Measurements from ENCODE around the gene CD81. TPM values are rescaled to one million over a fixed set of nuclear protein-coding genes. Genes with fewer than 3 reads are reported as not detected.

Gene CD81
- total RNA-seq, 4 donors from 2014 or later: 110 to 265 (median 125) TPM

GRCh38 chr11:2375341-2375853 lies 1.7 kb upstream of the CD81 start:
- intact Hi-C loops (cut with DNase I): no loop called here
- H3K9me3 ChIP-seq: no peaks in the 10 kb centered on the region
- TF ChIP-seq CTCF (IDR thresholded peaks at IDR 0.05) (no peak), POLR2A (IDR thresholded peaks at IDR 0.05) (no peak)
- no peaks in the 10 kb centered on the region for H3K36me3 ChIP-seq
- no peak overlapping the region for H3K27ac ChIP-seq
- DNase-seq: no peak
- H3K4me1 ChIP-seq: peaks cover 19 to 41% (median 22%) of the 10 kb centered on the region in 3 donors
- no peaks in the 10 kb centered on the region for H3K27me3 ChIP-seq
- WGBS, 2 donors: 75 to 85% methylated on average over 6 of the region's 6 CpGs
- no peak overlapping the region for H3K4me3 ChIP-seq

GRCh38 chr11:2375964-2376551 lies 1.1 kb upstream of the CD81 start:
- intact Hi-C loops (cut with DNase I): no loop called here
- TF ChIP-seq POLR2A (IDR thresholded peaks at IDR 0.05): no peak
- Histone ChIP-seq H3K27ac (no peak overlapping the region), H3K36me3 (no peaks in the 10 kb centered on the region), H3K27me3 (no peaks in the 10 kb centered on the region), H3K9me3 (no peaks in the 10 kb centered on the region), H3K4me3 (no peak overlapping the region), H3K4me1 (peaks cover 26 to 48% (median 28%) of the 10 kb centered on the region in 3 donors)
- no peak for DNase-seq
- 80 to 84% methylated on average over 6 to 9 of the region's 16 CpGs for WGBS, 2 donors

- H3K27ac ChIP-seq: peak overlapping the region; percentile 96 to 99 (median 98)
- no peaks in the 10 kb centered on the region for H3K36me3 ChIP-seq
- H3K4me1 ChIP-seq: peaks cover 43 to 65% (median 44%) of the 10 kb centered on the region in 3 donors
- intact Hi-C loops (cut with DNase I): no loop called here
- no peaks in the 10 kb centered on the region for H3K27me3 ChIP-seq
- WGBS, 2 donors: 0% methylated on average over 4 to 11 of the region's 88 CpGs
- peak overlapping the region; percentile 78 to 97 (median 92) for H3K4me3 ChIP-seq
- H3K9me3 ChIP-seq: no peaks in the 10 kb centered on the region
- no peak for DNase-seq
- TF ChIP-seq POLR2A (IDR thresholded peaks at IDR 0.05): no peak
- TF ChIP-seq CTCF (IDR thresholded peaks at IDR 0.05): no peak
Measured at GRCh38 chr11:2377511-2378443, 667 bp downstream of the CD81 start.

- intact Hi-C loops (cut with DNase I): no loop called here
- Histone ChIP-seq H3K4me1 (peaks cover 52 to 74% (median 53%) of the 10 kb centered on the region in 3 donors), H3K9me3 (no peaks in the 10 kb centered on the region), H3K36me3 (no peaks in the 10 kb centered on the region), H3K4me3 (peak overlapping the region; percentile 78 to 97 (median 92)), H3K27me3 (no peaks in the 10 kb centered on the region), H3K27ac (peak overlapping the region; percentile 96 to 99 (median 98))
- TF ChIP-seq POLR2A (IDR thresholded peaks at IDR 0.05) (no peak), CTCF (IDR thresholded peaks at IDR 0.05) (no peak)
- no peak for DNase-seq
- WGBS, 2 donors: 0% methylated on average over 3 to 4 of the region's 23 CpGs
Measured at GRCh38 chr11:2378527-2379210, 1.6 kb downstream of the CD81 start.

DNA sequence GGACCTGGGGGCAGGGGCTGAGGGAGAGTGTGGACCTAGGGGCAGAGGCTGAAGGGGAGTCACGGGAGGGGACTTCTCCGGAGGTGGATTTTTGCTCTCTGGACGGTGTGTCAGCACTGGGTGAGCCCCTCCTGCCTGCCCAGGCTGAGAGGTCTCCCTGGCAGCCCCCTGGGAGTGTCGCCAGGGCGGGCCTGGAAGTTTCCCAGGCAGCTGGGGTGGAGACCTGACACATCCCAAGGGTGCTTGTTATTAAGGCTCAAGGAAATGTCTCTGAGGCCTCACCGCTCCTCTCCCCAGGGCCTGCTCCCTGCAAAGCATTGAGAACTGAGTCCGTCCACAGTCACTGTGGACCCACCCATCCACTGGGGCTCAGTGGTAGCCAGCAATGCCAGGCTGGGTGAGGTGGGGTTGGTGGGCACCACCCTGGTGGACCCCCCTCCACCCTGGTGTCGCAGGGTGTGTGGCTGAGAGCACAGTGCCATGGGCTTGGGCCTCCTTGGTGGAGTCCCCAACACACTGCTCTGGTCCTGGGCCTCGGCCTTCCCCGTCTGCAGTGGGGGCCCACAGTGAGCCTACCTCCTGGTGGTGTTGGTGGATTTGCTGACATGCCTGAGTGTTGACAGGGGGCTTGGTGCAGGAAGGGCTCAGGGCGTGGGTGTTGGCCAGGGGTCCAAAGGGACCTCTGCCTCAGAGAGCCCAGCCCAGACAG lies 2.5 kb downstream of the CD81 start:
- Histone ChIP-seq H3K4me1 (peaks cover 59 to 80% (median 61%) of the 10 kb centered on the region in 3 donors), H3K4me3 (peak overlapping the region; percentile 2 to 97 (median 84)), H3K36me3 (no peaks in the 10 kb centered on the region), H3K27me3 (no peaks in the 10 kb centered on the region), H3K9me3 (no peaks in the 10 kb centered on the region), H3K27ac (peak overlapping the region; percentile 96 to 99 (median 98))
- TF ChIP-seq POLR2A (IDR thresholded peaks at IDR 0.05) (no peak), CTCF (IDR thresholded peaks at IDR 0.05) (no peak)
- WGBS, 2 donors: 31 to 41% methylated on average over 5 to 6 of the region's 11 CpGs
- intact Hi-C loops (cut with DNase I): no loop called here
- no peak for DNase-seq
